Endothelial cell (in vitro differentiated cells): ENCODE measurements around the gene CC2D1A. TPM values are rescaled to one million over a fixed set of nuclear protein-coding genes. Genes with fewer than 3 reads are reported as not detected.

ENCODE experiments used
- DNase-seq: peaks from one replicate; pipeline ENCODE4 v3.0.0; 2021; ENCODE audit warnings: low spot score
- H3K27ac Mint-ChIP-seq: one replicate; pipeline ENCODE4 v1.8.0; 2021; ENCODE audit warnings: mixed read lengths, inconsistent platforms; ENCODE audit not compliant: unreplicated experiment
- H3K27me3 Mint-ChIP-seq: one replicate; pipeline ENCODE4 v1.8.0; 2021; ENCODE audit warnings: mild to moderate bottlenecking, moderate library complexity, mixed read lengths, inconsistent platforms; ENCODE audit not compliant: unreplicated experiment
- H3K36me3 Mint-ChIP-seq: one replicate; pipeline ENCODE4 v1.8.0; 2021; ENCODE audit warnings: mild to moderate bottlenecking, low read depth, mixed read lengths, inconsistent platforms; ENCODE audit not compliant: unreplicated experiment
- H3K4me1 Mint-ChIP-seq: one replicate; pipeline ENCODE4 v1.8.0; 2021; ENCODE audit warnings: mild to moderate bottlenecking, mixed read lengths, inconsistent platforms; ENCODE audit not compliant: unreplicated experiment
- H3K4me3 Mint-ChIP-seq: one replicate; pipeline ENCODE4 v1.8.0; 2021; ENCODE audit warnings: mild to moderate bottlenecking, mixed read lengths, inconsistent platforms; ENCODE audit not compliant: unreplicated experiment
- H3K9me3 Mint-ChIP-seq: one replicate; pipeline ENCODE4 v1.8.0; 2021; ENCODE audit warnings: mixed read lengths, inconsistent platforms; ENCODE audit not compliant: unreplicated experiment
- CTCF ChIP-seq: fragments of 200-600 bp; sonication (generic); IDR thresholded peaks from one replicate; pipeline ENCODE4 v1.5.0; 2021; ENCODE audit warnings: antibody characterized with exemption; ENCODE audit not compliant: unreplicated experiment
- total RNA-seq: library from RNA; stranded (reverse); fragmentation: NEBNext Ultra II Directional; extraction: Animal tissue kit (Norgen Biotek cat#: 25700); gene quantifications from one replicate; pipeline ENCODE4 v1.2.1, GENCODE V29; 2021; ENCODE audit not compliant: unreplicated experiment

CC2D1A gene
- total RNA-seq, 1 donor from 2014 or later: 17.1 TPM

GRCh38 chr19:13962699-13963602 is 57.0 kb downstream of the CC2D1A start:
- peaks cover 13% of the 10 kb centered on the region for H3K27me3 Mint-ChIP-seq
- no peaks in the 10 kb centered on the region for H3K9me3 Mint-ChIP-seq
- TF ChIP-seq CTCF: no peak
- peaks cover 4% of the 10 kb centered on the region for H3K4me1 Mint-ChIP-seq
- DNase-seq: no peak
- H3K4me3 Mint-ChIP-seq: no peak overlapping the region
- H3K36me3 Mint-ChIP-seq: peaks cover 18% of the 10 kb centered on the region
- H3K27ac Mint-ChIP-seq: no peak overlapping the region

GRCh38 chr19:13963603-13964105 is 57.7 kb downstream of the CC2D1A start:
- Mint-ChIP-seq H3K4me3 (no peak overlapping the region), H3K36me3 (peaks cover 13% of the 10 kb centered on the region), H3K27me3 (peaks cover 12% of the 10 kb centered on the region), H3K4me1 (peaks cover 4% of the 10 kb centered on the region), H3K27ac (no peak overlapping the region), H3K9me3 (no peaks in the 10 kb centered on the region)
- no peak for TF ChIP-seq CTCF
- DNase-seq: no peak

- no peak overlapping the region for H3K27ac Mint-ChIP-seq
- no peaks in the 10 kb centered on the region for H3K9me3 Mint-ChIP-seq
- peaks cover 4% of the 10 kb centered on the region for H3K4me1 Mint-ChIP-seq
- H3K36me3 Mint-ChIP-seq: peaks cover 15% of the 10 kb centered on the region
- H3K27me3 Mint-ChIP-seq: peaks cover 9% of the 10 kb centered on the region
- H3K4me3 Mint-ChIP-seq: peak overlapping the region; percentile 45
- DNase-seq: no peak
- TF ChIP-seq CTCF: no peak
Observed at GRCh38 chr19:13964776-13965175, 58.8 kb downstream of the CC2D1A start.

- DNase-seq: no peak
- no peak for TF ChIP-seq CTCF
- H3K27ac Mint-ChIP-seq: no peak overlapping the region
- no peaks in the 10 kb centered on the region for H3K9me3 Mint-ChIP-seq
- no peak overlapping the region for H3K4me3 Mint-ChIP-seq
- H3K36me3 Mint-ChIP-seq: peaks cover 15% of the 10 kb centered on the region
- H3K4me1 Mint-ChIP-seq: peaks cover 4% of the 10 kb centered on the region
- H3K27me3 Mint-ChIP-seq: peaks cover 9% of the 10 kb centered on the region
Observed at GRCh38 chr19:13965377-13965896, 59.4 kb downstream of the CC2D1A start.
